ENCODE results near the gene ALDH4A1. TPM values are rescaled to one million over a fixed set of nuclear protein-coding genes. Genes with fewer than 3 reads are reported as not detected.

The ALDH4A1 gene
- total and polyA plus RNA-seq, 2 of the 4 experiments (the other 2 are of a cell fraction), result 8.6 to 21.1 TPM

- in situ Hi-C loops (cut with MboI; ENCODE audit: low sequenced_read_pairs) (no loop called here), dilution Hi-C loops (cut with HindIII; ENCODE audit: low sequenced_read_pairs, unreplicated experiment) (no loop called here), intact Hi-C loops (cut with micrococcal nuclease) (no loop called here)
- Histone ChIP-seq H3K9me1 (ENCODE audit: insufficient read depth, low read length) (peaks cover 39% of the 10 kb centered on the region), H2AK5ac (ENCODE audit: low read depth, low read length) (peak overlapping the region; percentile 90), H2BK120ac (ENCODE audit: low read depth, low read length) (peak overlapping the region; percentile 98), H3K9ac (ENCODE audit: low read depth, low read length) (no peak overlapping the region; the same call in 1 of the 2 replicates), H2BK15ac (ENCODE audit: low read depth, low read length) (peak overlapping the region; percentile 100; the same call in 1 of the 3 replicates), H3K36me3 (ENCODE audit: control insufficient read depth, insufficient read depth, low read length) (no peaks in the 10 kb centered on the region), H2AK9ac (replicated peaks; ENCODE audit: low read depth, low read length, poor library complexity) (peak overlapping the region; percentile 99), H3K9me3 (ENCODE audit: control insufficient read depth, insufficient read depth, low read length) (no peaks in the 10 kb centered on the region), H2BK5ac (ENCODE audit: low read depth, low read length, poor library complexity, severe bottlenecking) (peak overlapping the region; percentile 98), H2AFZ (replicated peaks; ENCODE audit: low read length, poor library complexity) (no peak overlapping the region), H3K4me3 (ENCODE audit: insufficient read depth, low read depth, low read length) (no peak overlapping the region), H3K23ac (ENCODE audit: low read depth, low read length) (peak overlapping the region; percentile 22; the same call in 1 of the 2 replicates), H3K4ac (ENCODE audit: low read depth, low read length) (peak overlapping the region; percentile 100), H3K27me3 (ENCODE audit: control insufficient read depth, insufficient read depth, low read length) (no peaks in the 10 kb centered on the region), H4K5ac (ENCODE audit: low read depth, low read length) (no peak overlapping the region), H2BK20ac (ENCODE audit: low read depth, low read length) (peak overlapping the region; percentile 41; the same call in 1 of the 2 replicates), H3K4me2 (ENCODE audit: low read depth, low read length) (no peak overlapping the region), H3K4me1 (ENCODE audit: control insufficient read depth, insufficient read depth, low read length) (peaks cover 50% of the 10 kb centered on the region), H3K18ac (ENCODE audit: low read depth, low read length) (no peak overlapping the region), H3K27ac (ENCODE audit: insufficient read depth, low read length) (peak overlapping the region; percentile 94; the same call in 1 of the 2 replicates), H3K79me1 (ENCODE audit: low read depth in 1 of 2, low read length in 2 of 2) (peaks cover 29 to 96% of the 10 kb centered on the region in 2 experiments; a peak in 3 of 4 replicates), H3K14ac (replicated peaks; ENCODE audit: low read depth, low read length) (peak overlapping the region; percentile 8; the same call in 1 of the 2 replicates), H4K91ac (ENCODE audit: insufficient read depth, low read depth, low read length) (peak overlapping the region; percentile 99), H4K20me1 (ENCODE audit: insufficient read depth, low read length) (peaks cover 30% of the 10 kb centered on the region; the same call in 1 of the 2 replicates), H3K56ac (ENCODE audit: extremely low read depth, insufficient read depth, low read length) (no peak overlapping the region), H4K8ac (ENCODE audit: low read depth in 2 of 2, low read length in 2 of 2) (peak overlapping the region; percentile 98 to 100; a peak in 3 of 4 replicates)
- WGBS, 2 experiments (ENCODE audit: extremely low coverage in 2 of 2, insufficient read length in 1 of 2), result 100% methylated on average over 2 of the region's 8 CpGs; no CpG with 5 or more reads in 1 of the 2 experiments
- ChIA-PET CTCF (no interaction called here), POLR2A (ENCODE audit: unreplicated experiment) (no interaction called here)
- no TSS peak for BruUV-seq (replicated peaks)
- TF ChIP-seq MXI1 (IDR thresholded peaks at IDR 0.05; ENCODE audit: borderline replicate concordance, low read depth, low read length) (no peak), USF2 (IDR thresholded peaks at IDR 0.05; ENCODE audit: low read depth, low read length) (no peak), RFX5 (IDR thresholded peaks at IDR 0.05; ENCODE audit: low read depth, low read length) (no peak), MAZ (IDR thresholded peaks at IDR 0.05; ENCODE audit: borderline replicate concordance, low read depth, low read length) (no peak), CHD1 (IDR thresholded peaks at IDR 0.05; ENCODE audit: low read depth, low read length) (no peak), NFE2L2 (IDR thresholded peaks at IDR 0.05; ENCODE audit: low read depth, low read length) (no peak), MAFK (IDR thresholded peaks at IDR 0.05; ENCODE audit: low read depth, low read length) (no peak), POLR2A (IDR thresholded peaks at IDR 0.05; ENCODE audit: low read depth, low read length) (no peak), CTCF (conservative IDR thresholded peaks at IDR 0.05; ENCODE audit: low read depth, low read length) (no peak), CEBPB (IDR thresholded peaks at IDR 0.05; ENCODE audit: low read depth, low read length) (no peak), SMC3 (IDR thresholded peaks at IDR 0.05; ENCODE audit: low read depth, low read length) (no peak), RCOR1 (IDR thresholded peaks at IDR 0.05; ENCODE audit: insufficient replicate concordance, low read length) (no peak), BHLHE40 (IDR thresholded peaks at IDR 0.05; ENCODE audit: low read depth, low read length) (no peak), RAD21 (IDR thresholded peaks at IDR 0.05; ENCODE audit: low read length) (no peak), FOS (IDR thresholded peaks at IDR 0.05; ENCODE audit: low read depth, low read length) (no peak)
- TF ChIP-seq, protein P1, sequence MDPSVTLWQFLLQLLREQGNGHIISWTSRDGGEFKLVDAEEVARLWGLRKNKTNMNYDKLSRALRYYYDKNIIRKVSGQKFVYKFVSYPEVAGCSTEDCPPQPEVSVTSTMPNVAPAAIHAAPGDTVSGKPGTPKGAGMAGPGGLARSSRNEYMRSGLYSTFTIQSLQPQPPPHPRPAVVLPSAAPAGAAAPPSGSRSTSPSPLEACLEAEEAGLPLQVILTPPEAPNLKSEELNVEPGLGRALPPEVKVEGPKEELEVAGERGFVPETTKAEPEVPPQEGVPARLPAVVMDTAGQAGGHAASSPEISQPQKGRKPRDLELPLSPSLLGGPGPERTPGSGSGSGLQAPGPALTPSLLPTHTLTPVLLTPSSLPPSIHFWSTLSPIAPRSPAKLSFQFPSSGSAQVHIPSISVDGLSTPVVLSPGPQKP (IDR thresholded peaks at IDR 0.05; ENCODE audit: borderline replicate concordance, low read depth, low read length), result no peak
- ATAC-seq (ENCODE audit: low read depth) (no peak), DNase-seq (no peak)
Measured at GRCh38 chr1:18928406-18928805, 26.1 kb upstream of the ALDH4A1 start.
